IgD-negative memory B cell (primary cell): ENCODE measurements around the gene SPOUT1. TPM values are rescaled to one million over a fixed set of nuclear protein-coding genes. Genes with fewer than 3 reads are reported as not detected.
"Not testable (repeated sequence)": the region's sequence is repeated elsewhere in the genome, so short reads cannot be mapped to it uniquely, and the experiment has no call there.

Experiments used
- H3K27ac Mint-ChIP-seq, 3 donors: one replicate each; pipeline ENCODE4 v1.8.0; 2020 to 2022; ENCODE audit warnings: mild to moderate bottlenecking in 3 of 3, mixed read lengths in 3 of 3, moderate library complexity in 1 of 3
- H3K27me3 Mint-ChIP-seq: one replicate; pipeline ENCODE4 v1.8.0; 2021; ENCODE audit warnings: mixed read lengths
- H3K36me3 Mint-ChIP-seq: one replicate; pipeline ENCODE4 v1.8.0; 2020; ENCODE audit warnings: mild to moderate bottlenecking, mixed read lengths
- H3K4me1 Mint-ChIP-seq, 3 donors: one replicate each; pipeline ENCODE4 v1.8.0; 2020 to 2022; ENCODE audit warnings: mixed read lengths in 3 of 3, mild to moderate bottlenecking in 1 of 3
- H3K4me3 Mint-ChIP-seq, 4 donors: one replicate each; pipeline ENCODE4 v1.8.0; 2020 to 2022; ENCODE audit warnings: mild to moderate bottlenecking in 4 of 4, mixed read lengths in 4 of 4, moderate library complexity in 3 of 4
- H3K9me3 Mint-ChIP-seq, 3 donors: one replicate each; pipeline ENCODE4 v1.8.0; 2020 to 2021; ENCODE audit warnings: mixed read lengths in 3 of 3, mild to moderate bottlenecking in 1 of 3
- polyA plus RNA-seq: library from polyadenylated mRNA; unstranded; fragments of 300-500 nt; fragmentation: Illumina TruSeq; gene quantifications from one replicate; pipeline ENCODE4 v1.2.3, GENCODE V29; 2021

Gene SPOUT1
- polyA plus RNA-seq, 1 donor from 2014 or later, result 65.2 TPM

GRCh38 chr9:128781187-128782070 lies 48.2 kb downstream of the SPOUT1 start:
- Mint-ChIP-seq H3K27ac (peak overlapping the region in 2 of 3 donors; percentile 46 to 61), H3K4me1 (peaks cover 0 to 9% (median 4%) of the 10 kb centered on the region in 3 donors), H3K27me3 (no peaks in the 10 kb centered on the region), H3K9me3 (peaks cover 0 to 3% (median 0%) of the 10 kb centered on the region in 3 donors), H3K4me3 (peak overlapping the region in 2 of 4 donors; percentile 5 to 17), H3K36me3 (no peaks in the 10 kb centered on the region)

DNA sequence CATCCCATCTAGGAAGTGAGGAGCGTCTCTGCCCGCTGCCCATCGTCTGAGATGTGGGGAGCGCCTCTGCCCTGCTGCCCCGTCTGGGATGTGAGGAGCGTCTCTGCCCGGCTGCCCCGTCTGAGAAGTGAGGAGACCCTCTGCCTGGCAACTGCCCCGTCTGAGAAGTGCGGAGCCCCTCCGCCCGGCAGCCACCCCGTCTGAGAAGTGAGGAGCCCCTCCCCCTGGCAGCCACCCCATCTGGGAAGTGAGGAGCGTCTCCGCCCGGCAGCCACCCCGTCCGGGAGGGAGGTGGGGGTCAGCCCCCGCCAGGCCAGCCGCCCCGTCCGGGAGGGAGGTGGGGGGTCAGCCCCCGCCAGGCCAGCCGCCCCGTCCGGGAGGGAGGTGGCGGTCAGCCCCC lies 49.5 kb downstream of the SPOUT1 start:
- not testable (repeated sequence) for H3K27ac Mint-ChIP-seq, H3K27me3 Mint-ChIP-seq, H3K4me3 Mint-ChIP-seq, H3K4me1 Mint-ChIP-seq, H3K9me3 Mint-ChIP-seq, H3K36me3 Mint-ChIP-seq

GRCh38 chr9:128774804-128775203 lies 54.8 kb downstream of the SPOUT1 start:
- H3K9me3 Mint-ChIP-seq, result peaks cover 0 to 2% (median 0%) of the 10 kb centered on the region in 3 donors
- peaks cover 10 to 16% (median 12%) of the 10 kb centered on the region in 3 donors for H3K4me1 Mint-ChIP-seq
- H3K4me3 Mint-ChIP-seq, result no peak overlapping the region
- H3K36me3 Mint-ChIP-seq, result no peaks in the 10 kb centered on the region
- peak overlapping the region in 1 of 3 donors; percentile 41 for H3K27ac Mint-ChIP-seq
- H3K27me3 Mint-ChIP-seq, result peaks cover 1% of the 10 kb centered on the region

- Mint-ChIP-seq H3K4me1 (peaks cover 12 to 21% (median 14%) of the 10 kb centered on the region in 3 donors), H3K36me3 (no peaks in the 10 kb centered on the region), H3K27me3 (peaks cover 1% of the 10 kb centered on the region), H3K9me3 (peaks cover 0 to 2% (median 0%) of the 10 kb centered on the region in 3 donors), H3K4me3 (peak overlapping the region; percentile 23 to 98 (median 94)), H3K27ac (peak overlapping the region in 2 of 3 donors; percentile 10 to 99)
These were observed 56.5 kb downstream of the SPOUT1 start for GRCh38 chr9:128773049-128773448.

- Mint-ChIP-seq H3K9me3 (peaks cover 0 to 2% (median 0%) of the 10 kb centered on the region in 3 donors), H3K4me3 (peak within 1 kb of the TSS; percentile 94 to 98 (median 98)), H3K27ac (peak within 1 kb of the TSS; percentile 95 to 99 (median 96)), H3K27me3 (peaks cover 1% of the 10 kb centered on the region), H3K4me1 (peaks cover 9 to 26% (median 15%) of the 10 kb centered on the region in 3 donors), H3K36me3 (no peaks in the 10 kb centered on the region)
These were observed 57.7 kb downstream of the SPOUT1 start, which contains the start of gene ZER1 for GRCh38 chr9:128771745-128772519. ZER1 (minus strand) TSS chr9:128771927; CDS start chr9:128755565, 16,362 bp downstream.

GRCh38 chr9:128771094-128771721 lies 58.4 kb downstream of the SPOUT1 start:
- Mint-ChIP-seq H3K4me3 (peak overlapping the region; percentile 94 to 98 (median 98)), H3K4me1 (peaks cover 9 to 26% (median 15%) of the 10 kb centered on the region in 3 donors), H3K27me3 (peaks cover 1% of the 10 kb centered on the region), H3K36me3 (no peaks in the 10 kb centered on the region), H3K9me3 (peaks cover 0 to 2% (median 0%) of the 10 kb centered on the region in 3 donors), H3K27ac (peak overlapping the region; percentile 93 to 99 (median 96))

DNA sequence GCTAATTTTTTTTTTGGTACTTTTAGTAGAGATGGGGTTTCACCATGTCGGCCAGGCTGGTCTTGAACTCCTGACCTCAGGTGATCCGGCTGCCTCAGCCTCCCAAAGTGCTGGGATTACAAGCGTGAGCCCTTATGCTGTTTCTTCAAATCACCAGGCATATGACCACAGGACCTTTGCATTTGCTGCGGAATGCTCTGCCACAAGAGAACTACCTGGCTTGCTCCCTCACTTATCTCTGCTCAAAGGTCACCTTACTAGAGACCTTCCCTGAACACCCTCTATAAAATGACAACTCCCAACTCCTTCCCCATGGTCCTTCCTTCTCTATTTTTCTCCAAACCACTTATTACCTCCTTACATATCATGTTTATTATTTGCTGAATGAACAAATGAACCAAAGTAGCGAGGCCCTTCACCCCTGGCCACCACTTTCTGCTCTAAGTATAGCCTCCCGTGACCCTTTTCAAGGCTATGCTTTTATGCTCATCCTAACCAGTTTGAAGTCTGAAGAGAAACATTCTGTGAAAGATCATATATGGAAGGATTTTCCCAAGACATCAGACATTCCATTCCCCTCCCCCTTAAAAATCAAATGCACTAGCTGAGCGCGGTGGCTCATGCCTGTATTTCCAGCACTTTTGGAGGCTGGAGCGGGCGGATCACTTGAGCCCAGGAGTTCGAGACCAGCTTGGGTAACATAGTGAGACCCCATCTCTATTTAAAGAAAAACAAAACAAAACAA lies 59.1 kb downstream of the SPOUT1 start:
- Mint-ChIP-seq H3K27ac (peak overlapping the region; percentile 7 to 99 (median 96)), H3K9me3 (peaks cover 0 to 2% (median 0%) of the 10 kb centered on the region in 3 donors), H3K36me3 (no peaks in the 10 kb centered on the region), H3K4me3 (peak overlapping the region; percentile 94 to 98 (median 98)), H3K27me3 (peaks cover 1% of the 10 kb centered on the region), H3K4me1 (peaks cover 9 to 26% (median 15%) of the 10 kb centered on the region in 3 donors)

Other genes starting within 250 kb of the SPOUT1 start
- gene DYNC2I2, start 172.9 kb downstream of the SPOUT1 start, polyA plus RNA-seq, result 57.3 TPM
- 257 TPM for gene SET, start 140.6 kb downstream of the SPOUT1 start, polyA plus RNA-seq
- gene PKN3, start 127.3 kb downstream of the SPOUT1 start, polyA plus RNA-seq, result 0.11 TPM
- 55.3 TPM for gene ZDHHC12, start 105.7 kb downstream of the SPOUT1 start, polyA plus RNA-seq
- gene ZER1, start 57.9 kb downstream of the SPOUT1 start, polyA plus RNA-seq, result 33.7 TPM
- gene TBC1D13, start 42.5 kb downstream of the SPOUT1 start, polyA plus RNA-seq, result 30.7 TPM
- 15.3 TPM for gene ENDOG, start 11.3 kb downstream of the SPOUT1 start, polyA plus RNA-seq
- gene KYAT1, start 52.2 kb upstream of the SPOUT1 start, polyA plus RNA-seq, result 11.4 TPM
- 26.2 TPM for gene LRRC8A, start 52.3 kb upstream of the SPOUT1 start, polyA plus RNA-seq
- gene PHYHD1, start 91.2 kb upstream of the SPOUT1 start, polyA plus RNA-seq, result 1.0 TPM
- gene DOLK, start 117.8 kb upstream of the SPOUT1 start, polyA plus RNA-seq, result 8.5 TPM
- 21.9 TPM for gene NUP188, start 117.9 kb upstream of the SPOUT1 start, polyA plus RNA-seq
- 27.7 TPM for gene SH3GLB2, start 198.5 kb upstream of the SPOUT1 start, polyA plus RNA-seq
- 11.4 TPM for gene MIGA2, start 206.8 kb upstream of the SPOUT1 start, polyA plus RNA-seq